ENCODE data around the gene LRRN2. TPM values are rescaled to one million over a fixed set of nuclear protein-coding genes. Genes with fewer than 3 reads are reported as not detected.

LRRN2 gene
- total and polyA plus RNA-seq, 9 of the 15 experiments (the other 6 are each of a cell fraction or from before 2014, with no cell fraction given), result 0.05 TPM; not detected in 8

- TF ChIP-seq, protein P1, sequence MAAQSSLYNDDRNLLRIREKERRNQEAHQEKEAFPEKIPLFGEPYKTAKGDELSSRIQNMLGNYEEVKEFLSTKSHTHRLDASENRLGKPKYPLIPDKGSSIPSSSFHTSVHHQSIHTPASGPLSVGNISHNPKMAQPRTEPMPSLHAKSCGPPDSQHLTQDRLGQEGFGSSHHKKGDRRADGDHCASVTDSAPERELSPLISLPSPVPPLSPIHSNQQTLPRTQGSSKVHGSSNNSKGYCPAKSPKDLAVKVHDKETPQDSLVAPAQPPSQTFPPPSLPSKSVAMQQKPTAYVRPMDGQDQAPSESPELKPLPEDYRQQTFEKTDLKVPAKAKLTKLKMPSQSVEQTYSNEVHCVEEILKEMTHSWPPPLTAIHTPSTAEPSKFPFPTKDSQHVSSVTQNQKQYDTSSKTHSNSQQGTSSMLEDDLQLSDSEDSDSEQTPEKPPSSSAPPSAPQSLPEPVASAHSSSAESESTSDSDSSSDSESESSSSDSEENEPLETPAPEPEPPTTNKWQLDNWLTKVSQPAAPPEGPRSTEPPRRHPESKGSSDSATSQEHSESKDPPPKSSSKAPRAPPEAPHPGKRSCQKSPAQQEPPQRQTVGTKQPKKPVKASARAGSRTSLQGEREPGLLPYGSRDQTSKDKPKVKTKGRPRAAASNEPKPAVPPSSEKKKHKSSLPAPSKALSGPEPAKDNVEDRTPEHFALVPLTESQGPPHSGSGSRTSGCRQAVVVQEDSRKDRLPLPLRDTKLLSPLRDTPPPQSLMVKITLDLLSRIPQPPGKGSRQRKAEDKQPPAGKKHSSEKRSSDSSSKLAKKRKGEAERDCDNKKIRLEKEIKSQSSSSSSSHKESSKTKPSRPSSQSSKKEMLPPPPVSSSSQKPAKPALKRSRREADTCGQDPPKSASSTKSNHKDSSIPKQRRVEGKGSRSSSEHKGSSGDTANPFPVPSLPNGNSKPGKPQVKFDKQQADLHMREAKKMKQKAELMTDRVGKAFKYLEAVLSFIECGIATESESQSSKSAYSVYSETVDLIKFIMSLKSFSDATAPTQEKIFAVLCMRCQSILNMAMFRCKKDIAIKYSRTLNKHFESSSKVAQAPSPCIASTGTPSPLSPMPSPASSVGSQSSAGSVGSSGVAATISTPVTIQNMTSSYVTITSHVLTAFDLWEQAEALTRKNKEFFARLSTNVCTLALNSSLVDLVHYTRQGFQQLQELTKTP (IDR thresholded peaks at IDR 0.05; ENCODE audit: low read depth in 1 of 2, partially characterized antibody in 2 of 2), result peak in 1 of 2 experiments; percentile 59
- peak; percentile 99 for TF ChIP-seq HDAC3 (IDR thresholded peaks at IDR 0.05; ENCODE audit: borderline replicate concordance, partially characterized antibody)
- peak; percentile 73; the same call in 1 of the 2 replicates for TF ChIP-seq FOXA1 (IDR thresholded peaks at IDR 0.05; ENCODE audit: borderline replicate concordance)
- TF ChIP-seq BACH1 (tag; IDR thresholded peaks at IDR 0.05), result peak; percentile 63; the same call in 1 of the 2 replicates
- TF ChIP-seq SMARCE1 (IDR thresholded peaks at IDR 0.05), result peak; percentile 91
- TF ChIP-seq, protein P2, sequence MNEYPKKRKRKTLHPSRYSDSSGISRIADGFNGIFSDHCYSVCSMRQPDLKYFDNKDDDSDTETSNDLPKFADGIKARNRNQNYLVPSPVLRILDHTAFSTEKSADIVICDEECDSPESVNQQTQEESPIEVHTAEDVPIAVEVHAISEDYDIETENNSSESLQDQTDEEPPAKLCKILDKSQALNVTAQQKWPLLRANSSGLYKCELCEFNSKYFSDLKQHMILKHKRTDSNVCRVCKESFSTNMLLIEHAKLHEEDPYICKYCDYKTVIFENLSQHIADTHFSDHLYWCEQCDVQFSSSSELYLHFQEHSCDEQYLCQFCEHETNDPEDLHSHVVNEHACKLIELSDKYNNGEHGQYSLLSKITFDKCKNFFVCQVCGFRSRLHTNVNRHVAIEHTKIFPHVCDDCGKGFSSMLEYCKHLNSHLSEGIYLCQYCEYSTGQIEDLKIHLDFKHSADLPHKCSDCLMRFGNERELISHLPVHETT (CRISPR knock-in tag; conservative IDR thresholded peaks at IDR 0.05 in 1 of 2, IDR thresholded peaks at IDR 0.05 in 1 of 2), result peak in 1 of 2 experiments; percentile 65; a peak in 1 of 4 replicates
- TF ChIP-seq ZFP36 (IDR thresholded peaks at IDR 0.05; ENCODE audit: low read depth, low read length, partially characterized antibody), result peak; percentile 38
- TF ChIP-seq MED1 (CRISPR knock-in tag; IDR thresholded peaks at IDR 0.05; ENCODE audit: borderline replicate concordance), result no peak
- TF ChIP-seq ELK3 (CRISPR knock-in tag; IDR thresholded peaks at IDR 0.05), result peak; percentile 26; the same call in 1 of the 2 replicates
- TF ChIP-seq TARDBP (IDR thresholded peaks at IDR 0.05), result peak; percentile 92
- TF ChIP-seq ZNF274 (IDR thresholded peaks at IDR 0.05; ENCODE audit: borderline replicate concordance, low read depth, low read length), result peak; percentile 91
- no peak for TF ChIP-seq ZNF217 (CRISPR knock-in tag; IDR thresholded peaks at IDR 0.05)
- TF ChIP-seq KHSRP (IDR thresholded peaks at IDR 0.05), result peak; percentile 88
- TF ChIP-seq, protein P3, sequence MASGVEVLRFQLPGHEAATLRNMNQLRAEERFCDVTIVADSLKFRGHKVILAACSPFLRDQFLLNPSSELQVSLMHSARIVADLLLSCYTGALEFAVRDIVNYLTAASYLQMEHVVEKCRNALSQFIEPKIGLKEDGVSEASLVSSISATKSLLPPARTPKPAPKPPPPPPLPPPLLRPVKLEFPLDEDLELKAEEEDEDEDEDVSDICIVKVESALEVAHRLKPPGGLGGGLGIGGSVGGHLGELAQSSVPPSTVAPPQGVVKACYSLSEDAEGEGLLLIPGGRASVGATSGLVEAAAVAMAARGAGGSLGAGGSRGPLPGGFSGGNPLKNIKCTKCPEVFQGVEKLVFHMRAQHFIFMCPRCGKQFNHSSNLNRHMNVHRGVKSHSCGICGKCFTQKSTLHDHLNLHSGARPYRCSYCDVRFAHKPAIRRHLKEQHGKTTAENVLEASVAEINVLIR (CRISPR knock-in tag; IDR thresholded peaks at IDR 0.05), result peak; percentile 70; the same call in 1 of the 2 replicates
- TF ChIP-seq BHLHE40 (IDR thresholded peaks at IDR 0.05; ENCODE audit: low read length), result peak; percentile 68
- TF ChIP-seq THAP7 (CRISPR knock-in tag; IDR thresholded peaks at IDR 0.05), result no peak
- no peak for TF ChIP-seq ZNF146 (CRISPR knock-in tag; IDR thresholded peaks at IDR 0.05; ENCODE audit: unreplicated experiment)
- no peak for TF ChIP-seq NR2F6 (CRISPR knock-in tag; IDR thresholded peaks at IDR 0.05)
- peak; percentile 94 to 98 for TF ChIP-seq FOXA3 (CRISPR knock-in tag; conservative IDR thresholded peaks at IDR 0.05 in 1 of 2, IDR thresholded peaks at IDR 0.05 in 1 of 2)
Observed at GRCh38 chr1:204672482-204673121, 12.9 kb downstream of the LRRN2 start (continued).

All from K562 (cell line).